Natural killer cell (primary cell): ENCODE data around the gene PPIP5K1. TPM values are rescaled to one million over a fixed set of nuclear protein-coding genes. Genes with fewer than 3 reads are reported as not detected.
"Not testable (repeated sequence)": the region's sequence is repeated elsewhere in the genome, so short reads cannot be mapped to it uniquely, and the experiment has no call there.

Experiments used
- ATAC-seq, 3 donors: fragments of 150-1000 bp in 2 of 3; fragments of 200-7000 bp in 1 of 3; cut with Tn5 transposase; 1 replicate in 1 of 3; 2 replicates in 2 of 3; pipeline ENCODE4 v1.10.0; 2021; ENCODE audit warnings: mild to moderate bottlenecking in 2 of 3, moderate library complexity in 2 of 3
- DNase-seq, 2 donors: peaks; one replicate each; pipeline versions ENCODE4 v3.0.0 to v3.0.0-alpha.2; 2013 to 2021; ENCODE audit warnings: mixed read lengths in 1 of 2
- H3K27ac ChIP-seq: one replicate; pipeline ENCODE4 v1.5.1; 2013; ENCODE audit warnings: mild to moderate bottlenecking, low read length
- H3K27me3 ChIP-seq: one replicate; pipeline ENCODE4 v1.6.1; 2013; ENCODE audit warnings: low read length; ENCODE audit not compliant: control insufficient read depth, insufficient read depth
- H3K36me3 ChIP-seq: one replicate; pipeline ENCODE4 v1.6.1; 2013; ENCODE audit warnings: low read length; ENCODE audit not compliant: control insufficient read depth, insufficient read depth
- H3K4me1 ChIP-seq: one replicate; pipeline ENCODE4 v1.6.1; 2013; ENCODE audit warnings: low read length; ENCODE audit not compliant: control insufficient read depth, insufficient read depth
- H3K4me3 ChIP-seq: one replicate; pipeline ENCODE4 v1.5.1; 2013; ENCODE audit warnings: low read length
- H3K9me3 ChIP-seq: one replicate; pipeline ENCODE4 v1.6.1; 2013; ENCODE audit warnings: low read length; ENCODE audit not compliant: control insufficient read depth, insufficient read depth
- H3K27ac Mint-ChIP-seq, 2 donors: one replicate each; pipeline ENCODE4 v1.8.0; 2022; ENCODE audit warnings: mild to moderate bottlenecking in 2 of 2, mixed read lengths in 2 of 2, moderate library complexity in 1 of 2
- H3K27me3 Mint-ChIP-seq, 2 donors: one replicate each; pipeline ENCODE4 v1.8.0; 2022; ENCODE audit warnings: low read depth in 2 of 2, mixed read lengths in 2 of 2
- H3K36me3 Mint-ChIP-seq: one replicate; pipeline ENCODE4 v1.8.0; 2022; ENCODE audit warnings: mixed read lengths
- H3K4me1 Mint-ChIP-seq, 2 donors: one replicate each; pipeline ENCODE4 v1.8.0; 2022; ENCODE audit warnings: mixed read lengths in 2 of 2
- H3K4me3 Mint-ChIP-seq: one replicate; pipeline ENCODE4 v1.8.0; 2022; ENCODE audit warnings: mild to moderate bottlenecking, moderate library complexity, mixed read lengths
- H3K9me3 Mint-ChIP-seq, 2 donors: one replicate each; pipeline ENCODE4 v1.8.0; 2022; ENCODE audit warnings: mixed read lengths in 2 of 2
- CTCF ChIP-seq: fragments of 200-600 bp; IDR thresholded peaks from one replicate; pipeline ENCODE4 v1.8.0; 2022; ENCODE audit warnings: antibody characterized with exemption
- WGBS: methylation state at CpG from one replicate; pipeline ENCODE4 v1.1.7; 2013; ENCODE audit warnings: missing lambda C conversion rate; ENCODE audit not compliant: insufficient coverage; 5-methylcytosine and 5-hydroxymethylcytosine counted together
- intact Hi-C: fragments of 100-400 bp; cut with micrococcal nuclease; formaldehyde crosslinking; loops from one replicate; pipeline ENCODE4 v1.14.2; 2022
- total RNA-seq, 4 donors: library from RNA; stranded (reverse); fragments of 120-200 nt in 1 of 4; gene quantifications; one replicate each; pipeline versions ENCODE4 v1.2.3 to v1.2.4, GENCODE V29; 2013 to 2022

Gene PPIP5K1
- total RNA-seq: 10 to 100 TPM; 28.2 to 45.9 (median 38.2) TPM
- 43.9 TPM for total RNA-seq (2013)

GRCh38 chr15:43589778-43590466 lies at the start of gene PPIP5K1:
Gene PPIP5K1 (minus strand): TSS chr15:43590208. CDS start chr15:43584504, 5,704 bp downstream.
- not testable (repeated sequence) for H3K27ac Mint-ChIP-seq, H3K4me1 Mint-ChIP-seq

GRCh38 chr15:43638464-43639204 lies 48.6 kb upstream of the PPIP5K1 start:
- H3K36me3 ChIP-seq, ATAC-seq, intact Hi-C loops, H3K27me3 ChIP-seq, H3K9me3 Mint-ChIP-seq, H3K36me3 Mint-ChIP-seq, H3K9me3 ChIP-seq, H3K4me1 Mint-ChIP-seq, H3K4me1 ChIP-seq, H3K27ac ChIP-seq, H3K4me3 Mint-ChIP-seq, DNase-seq, H3K4me3 ChIP-seq, H3K27ac Mint-ChIP-seq, H3K27me3 Mint-ChIP-seq: not testable (repeated sequence)
- WGBS: 95% methylated on average over 8 of the region's 8 CpGs

More at GRCh38 chr15:43589778-43590466, at the start of gene PPIP5K1:
- no CpG with 5 or more reads among the region's 54 CpGs for WGBS
- H3K27me3 ChIP-seq, H3K4me1 ChIP-seq, DNase-seq, H3K4me3 ChIP-seq, H3K36me3 ChIP-seq, H3K9me3 Mint-ChIP-seq, H3K27me3 Mint-ChIP-seq, H3K27ac ChIP-seq, H3K4me3 Mint-ChIP-seq, H3K36me3 Mint-ChIP-seq, H3K9me3 ChIP-seq, intact Hi-C loops: not testable (repeated sequence)
- ATAC-seq: peak; percentile 96 to 99 (median 98)

- H3K4me3 Mint-ChIP-seq, H3K4me3 ChIP-seq, H3K27me3 Mint-ChIP-seq, H3K9me3 ChIP-seq, intact Hi-C loops, ATAC-seq, DNase-seq, H3K36me3 ChIP-seq, H3K27me3 ChIP-seq, H3K27ac Mint-ChIP-seq, H3K36me3 Mint-ChIP-seq, H3K4me1 ChIP-seq, H3K27ac ChIP-seq, H3K9me3 Mint-ChIP-seq, H3K4me1 Mint-ChIP-seq: not testable (repeated sequence)
Observed at GRCh38 chr15:43626937-43627336, 36.9 kb upstream of the PPIP5K1 start.

GRCh38 chr15:43625106-43625505 lies 35.1 kb upstream of the PPIP5K1 start:
- no peak overlapping the region for H3K27ac ChIP-seq
- Mint-ChIP-seq H3K27ac (no peak overlapping the region), H3K4me3 (no peak overlapping the region), H3K36me3 (no peaks in the 10 kb centered on the region), H3K4me1 (no peaks in the 10 kb centered on the region), H3K27me3 (peaks cover 0 to 2% of the 10 kb centered on the region in 2 donors), H3K9me3 (no peaks in the 10 kb centered on the region)
- WGBS: 17% methylated on average over 3 of the region's 5 CpGs
- H3K27me3 ChIP-seq: no peaks in the 10 kb centered on the region
- H3K4me1 ChIP-seq: no peaks in the 10 kb centered on the region
- H3K36me3 ChIP-seq: no peaks in the 10 kb centered on the region
- H3K9me3 ChIP-seq: no peaks in the 10 kb centered on the region
- TF ChIP-seq CTCF: no peak
- no peak for ATAC-seq
- no peak overlapping the region for H3K4me3 ChIP-seq
- intact Hi-C loops: no loop called here
- DNase-seq: no peak

GRCh38 chr15:43622068-43622799 lies 32.2 kb upstream of the PPIP5K1 start:
- H3K27ac ChIP-seq, H3K4me1 Mint-ChIP-seq, H3K4me3 ChIP-seq, H3K4me3 Mint-ChIP-seq, H3K36me3 Mint-ChIP-seq, H3K27ac Mint-ChIP-seq, H3K27me3 ChIP-seq, H3K36me3 ChIP-seq, H3K9me3 ChIP-seq, H3K4me1 ChIP-seq, DNase-seq, H3K9me3 Mint-ChIP-seq, H3K27me3 Mint-ChIP-seq, ATAC-seq, intact Hi-C loops: not testable (repeated sequence)
- WGBS: 85% methylated on average over 2 of the region's 7 CpGs

- H3K4me1 Mint-ChIP-seq, H3K27me3 Mint-ChIP-seq, H3K9me3 ChIP-seq, H3K27ac Mint-ChIP-seq, ATAC-seq, H3K9me3 Mint-ChIP-seq, H3K27ac ChIP-seq, H3K4me3 ChIP-seq, H3K36me3 Mint-ChIP-seq, H3K4me3 Mint-ChIP-seq, DNase-seq, H3K4me1 ChIP-seq, H3K27me3 ChIP-seq, H3K36me3 ChIP-seq, intact Hi-C loops: not testable (repeated sequence)
- WGBS: no CpG with 5 or more reads among the region's 2 CpGs
Observed at GRCh38 chr15:43618700-43619099, 28.7 kb upstream of the PPIP5K1 start, which contains the start of gene STRC. Gene STRC (minus strand): TSS chr15:43618800. CDS start chr15:43618722, 78 bp downstream.

- intact Hi-C loops, ATAC-seq, H3K9me3 Mint-ChIP-seq, H3K9me3 ChIP-seq, H3K36me3 Mint-ChIP-seq, H3K27me3 ChIP-seq, H3K27ac ChIP-seq, H3K4me3 Mint-ChIP-seq, H3K4me3 ChIP-seq, H3K4me1 Mint-ChIP-seq, H3K4me1 ChIP-seq, H3K27me3 Mint-ChIP-seq, H3K27ac Mint-ChIP-seq, H3K36me3 ChIP-seq, DNase-seq: not testable (repeated sequence)
- WGBS: no CpG with 5 or more reads among the region's 8 CpGs
Observed at GRCh38 chr15:43617750-43618149, 27.7 kb upstream of the PPIP5K1 start.
